ENCODE results near the gene SREK1IP1.
A peak's percentile ranks its signal among the peaks of the same experiment; 100 is the strongest.

The SREK1IP1 gene

GRCh38 chr5:64768358-64769312 lies at the start of gene SREK1IP1, which contains the start of gene CWC27:
Gene SREK1IP1, minus strand, starts transcription at chr5:64768691. Its CDS starts 174 bp downstream, at chr5:64768517.
Gene CWC27, plus strand, starts transcription at chr5:64768930. Its CDS starts 217 bp downstream, at chr5:64769147.
- DNase-seq = peak; percentile 85
- in situ Hi-C loops (cut with HindIII; ENCODE audit: low pct_ligation_motif_present, low pct_unique_long_range_greater_than_20kb, low sequenced_read_pairs) = no loop called here

DNA sequence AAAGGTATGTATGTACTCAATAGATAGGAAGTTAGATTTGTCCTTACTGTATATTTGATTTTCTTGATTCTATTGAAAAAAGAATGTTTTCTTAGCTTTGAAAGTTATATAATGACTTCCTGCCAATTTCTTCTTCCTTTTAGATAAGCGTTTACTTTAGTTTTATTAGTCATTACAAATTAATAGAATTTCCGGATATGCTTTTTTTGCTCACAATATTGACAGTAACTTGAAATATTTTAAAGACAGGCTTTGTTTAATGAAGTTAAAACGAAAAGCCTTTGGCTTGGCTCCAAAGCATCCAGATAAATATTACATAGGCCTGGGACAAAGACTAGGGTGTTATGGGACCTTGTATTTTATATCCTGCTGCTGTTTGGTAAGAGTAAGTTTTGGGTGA lies 49.8 kb upstream of the SREK1IP1 start:
- in situ Hi-C loops (cut with HindIII; ENCODE audit: low pct_ligation_motif_present, low pct_unique_long_range_greater_than_20kb, low sequenced_read_pairs) = loop anchor here (25.0 kb wide), 1 partner anchor 669 kb away; the partner anchor contains the start of gene ADAMTS6
- no peak for DNase-seq

- in situ Hi-C loops (cut with HindIII; ENCODE audit: low pct_ligation_motif_present, low pct_unique_long_range_greater_than_20kb, low sequenced_read_pairs) = loop anchor here (25.0 kb wide), 1 partner anchor 673 kb away; the partner anchor contains the start of gene ADAMTS6
- DNase-seq = no peak
Observed at GRCh38 chr5:64814073-64814472, 45.6 kb upstream of the SREK1IP1 start.

DNA sequence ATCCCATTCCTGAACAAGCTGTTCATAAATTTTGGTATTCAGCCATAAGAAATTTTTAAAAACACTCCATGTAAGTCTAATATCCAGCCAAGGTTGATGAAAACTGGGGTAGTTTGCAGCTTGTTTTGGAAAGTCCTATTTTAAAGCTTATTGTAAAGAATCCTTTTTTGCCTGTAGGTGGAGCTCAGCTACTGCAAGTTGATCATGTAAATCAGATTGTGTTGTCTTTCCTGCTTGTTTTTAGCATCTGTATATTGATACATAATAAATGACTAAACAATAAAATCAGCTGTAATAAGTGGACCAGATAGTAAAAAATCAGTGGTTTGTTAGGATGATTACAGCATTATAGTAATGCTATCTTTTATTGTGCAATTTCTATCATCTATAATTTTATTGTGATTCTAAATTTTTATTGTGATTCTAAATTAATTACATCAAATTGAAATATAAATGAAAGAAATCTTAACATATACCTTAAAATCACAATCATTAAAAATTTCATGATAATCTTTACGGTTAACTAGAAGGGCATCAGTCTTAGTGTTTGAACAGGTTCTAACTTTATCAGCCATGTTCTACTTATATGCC lies 42.7 kb upstream of the SREK1IP1 start:
- peak; percentile 57 for DNase-seq
- in situ Hi-C loops (cut with HindIII; ENCODE audit: low pct_ligation_motif_present, low pct_unique_long_range_greater_than_20kb, low sequenced_read_pairs) = loop anchor here (25.0 kb wide), 1 partner anchor 676 kb away; the partner anchor contains the start of gene ADAMTS6

DNA sequence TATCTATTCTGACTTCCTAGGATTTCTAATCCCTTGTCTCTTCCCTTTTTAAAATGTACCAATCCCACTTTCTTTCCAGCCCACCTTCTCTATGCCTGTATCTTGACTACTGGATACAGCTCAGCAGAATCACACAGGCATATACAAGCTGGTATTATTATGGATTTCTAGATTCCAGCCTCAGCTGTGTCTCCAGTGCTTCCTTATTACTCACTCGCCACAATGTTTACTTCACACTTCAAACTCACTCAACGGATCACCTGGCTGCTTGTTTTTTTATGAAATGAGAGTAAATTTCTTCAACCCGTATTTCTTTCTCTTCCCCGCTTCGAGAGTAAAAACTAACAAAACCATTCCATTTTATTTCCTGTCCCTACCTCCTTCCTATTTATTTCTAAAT lies 39.0 kb upstream of the SREK1IP1 start:
- in situ Hi-C loops (cut with HindIII; ENCODE audit: low pct_ligation_motif_present, low pct_unique_long_range_greater_than_20kb, low sequenced_read_pairs) = loop anchor here (25.0 kb wide), 1 partner anchor 680 kb away; the partner anchor contains the start of gene ADAMTS6

GRCh38 chr5:64806537-64806936 lies 38.0 kb upstream of the SREK1IP1 start:
- in situ Hi-C loops (cut with HindIII; ENCODE audit: low pct_ligation_motif_present, low pct_unique_long_range_greater_than_20kb, low sequenced_read_pairs) = loop anchor here (25.0 kb wide), 1 partner anchor 681 kb away; the partner anchor contains the start of gene ADAMTS6
- no peak for DNase-seq

More for the DNA sequence above, 39.0 kb upstream of the SREK1IP1 start:
- DNase-seq = no peak

DNA sequence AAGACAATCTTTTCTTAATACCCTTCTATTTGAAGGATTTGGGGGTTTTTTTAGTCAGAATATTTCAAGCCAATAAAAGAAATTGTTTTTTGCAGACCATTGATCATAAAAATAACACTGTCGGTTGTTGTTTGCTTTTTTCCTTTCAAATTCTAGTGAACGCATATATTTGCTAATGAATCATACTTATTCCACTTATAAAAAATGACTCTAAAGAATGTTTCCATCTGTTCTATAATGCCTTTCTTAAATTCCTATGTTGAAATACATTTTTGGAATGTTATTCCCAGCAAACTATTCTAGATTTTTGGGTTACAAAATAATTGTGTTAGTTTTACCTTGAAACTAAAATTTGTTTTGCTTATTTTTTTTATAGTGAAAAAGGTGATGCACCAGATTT lies 32.4 kb upstream of the SREK1IP1 start:
- DNase-seq = no peak
- in situ Hi-C loops (cut with HindIII; ENCODE audit: low pct_ligation_motif_present, low pct_unique_long_range_greater_than_20kb, low sequenced_read_pairs) = loop anchor here (25.0 kb wide), 1 partner anchor 686 kb away; the partner anchor contains the start of gene ADAMTS6

- in situ Hi-C loops (cut with HindIII; ENCODE audit: low pct_ligation_motif_present, low pct_unique_long_range_greater_than_20kb, low sequenced_read_pairs) = no loop called here
- no peak for DNase-seq
Observed at GRCh38 chr5:64796301-64796700, 27.8 kb upstream of the SREK1IP1 start.

- in situ Hi-C loops (cut with HindIII; ENCODE audit: low pct_ligation_motif_present, low pct_unique_long_range_greater_than_20kb, low sequenced_read_pairs) = no loop called here
- DNase-seq = no peak
Observed at GRCh38 chr5:64794053-64794770, 25.7 kb upstream of the SREK1IP1 start.

GRCh38 chr5:64792469-64792868 lies 24.0 kb upstream of the SREK1IP1 start:
- in situ Hi-C loops (cut with HindIII; ENCODE audit: low pct_ligation_motif_present, low pct_unique_long_range_greater_than_20kb, low sequenced_read_pairs) = no loop called here
- DNase-seq = peak; percentile 4

DNA sequence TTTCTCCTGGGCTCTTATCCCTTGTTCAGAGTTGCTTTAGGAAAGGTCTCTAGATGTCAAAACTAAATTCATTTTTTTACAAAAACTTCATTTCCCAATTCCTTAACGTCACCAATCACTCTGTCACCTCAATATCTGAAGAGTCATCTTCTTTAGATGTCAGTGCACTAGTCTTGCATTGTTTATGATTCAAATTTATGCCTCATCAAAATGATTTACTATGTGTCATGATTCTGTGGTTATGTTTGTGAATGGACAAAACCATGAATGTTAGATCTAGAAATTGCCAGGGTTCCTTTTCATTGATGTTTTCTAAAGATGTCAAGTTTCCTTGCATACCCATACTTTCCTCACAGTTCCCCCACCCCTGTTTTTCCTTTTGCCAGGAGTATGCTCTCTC lies 21.7 kb upstream of the SREK1IP1 start:
- in situ Hi-C loops (cut with HindIII; ENCODE audit: low pct_ligation_motif_present, low pct_unique_long_range_greater_than_20kb, low sequenced_read_pairs) = no loop called here
- no peak for DNase-seq

DNA sequence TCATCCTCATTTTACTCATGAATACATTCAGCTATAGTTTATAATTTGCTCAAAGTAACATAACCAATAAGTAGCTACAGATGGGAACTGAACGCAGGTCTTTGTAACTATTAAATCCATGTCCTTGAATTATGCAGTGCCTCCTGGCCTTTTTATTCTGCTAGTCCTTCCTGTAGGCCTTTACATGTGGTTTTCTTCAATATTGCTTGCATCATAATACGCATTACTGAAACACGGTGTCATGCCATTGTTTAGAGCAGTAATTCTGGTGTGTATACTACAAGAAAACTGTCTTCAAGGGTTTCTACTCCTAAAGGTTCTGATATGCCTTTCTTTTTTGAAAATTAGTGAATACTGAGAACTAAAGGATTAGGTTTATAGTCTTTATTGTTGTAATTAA lies 21.0 kb upstream of the SREK1IP1 start:
- DNase-seq = no peak
- in situ Hi-C loops (cut with HindIII; ENCODE audit: low pct_ligation_motif_present, low pct_unique_long_range_greater_than_20kb, low sequenced_read_pairs) = no loop called here

GRCh38 chr5:64788156-64788555 lies 19.7 kb upstream of the SREK1IP1 start:
- in situ Hi-C loops (cut with HindIII; ENCODE audit: low pct_ligation_motif_present, low pct_unique_long_range_greater_than_20kb, low sequenced_read_pairs) = no loop called here
- DNase-seq = no peak

- in situ Hi-C loops (cut with HindIII; ENCODE audit: low pct_ligation_motif_present, low pct_unique_long_range_greater_than_20kb, low sequenced_read_pairs) = no loop called here
- DNase-seq = no peak
Observed at GRCh38 chr5:64786372-64786771, 17.9 kb upstream of the SREK1IP1 start.

DNA sequence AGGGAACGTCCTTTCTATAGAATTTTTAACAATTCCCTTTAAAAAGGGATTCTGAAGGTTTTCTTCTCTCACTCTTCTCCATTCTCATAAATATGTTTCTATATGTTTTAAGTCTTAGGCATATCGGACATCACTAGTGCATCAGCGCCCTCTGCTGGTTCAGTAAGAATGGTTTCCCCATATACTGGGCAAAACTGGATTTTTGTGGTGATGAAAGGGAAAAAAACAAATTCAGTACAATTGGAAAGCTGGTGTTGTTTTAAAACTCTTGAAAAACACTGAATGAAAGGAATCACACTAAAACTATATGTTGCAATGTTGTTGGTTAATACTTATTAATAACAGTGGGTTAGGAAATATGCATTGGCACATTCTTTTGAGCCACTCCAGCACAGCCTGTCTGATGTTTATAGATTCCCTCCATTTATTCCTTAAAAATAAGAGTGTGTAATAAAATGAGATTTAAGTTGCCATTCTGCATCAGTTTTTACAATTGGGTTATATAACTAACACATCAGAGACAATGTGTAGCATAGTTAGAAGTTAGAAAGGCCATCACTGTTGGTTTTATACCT lies 16.0 kb upstream of the SREK1IP1 start:
- peak; percentile 68 for DNase-seq
- in situ Hi-C loops (cut with HindIII; ENCODE audit: low pct_ligation_motif_present, low pct_unique_long_range_greater_than_20kb, low sequenced_read_pairs) = no loop called here

GRCh38 chr5:64775291-64775690 lies 6.8 kb upstream of the SREK1IP1 start:
- in situ Hi-C loops (cut with HindIII; ENCODE audit: low pct_ligation_motif_present, low pct_unique_long_range_greater_than_20kb, low sequenced_read_pairs) = no loop called here
- no peak for DNase-seq

DNA sequence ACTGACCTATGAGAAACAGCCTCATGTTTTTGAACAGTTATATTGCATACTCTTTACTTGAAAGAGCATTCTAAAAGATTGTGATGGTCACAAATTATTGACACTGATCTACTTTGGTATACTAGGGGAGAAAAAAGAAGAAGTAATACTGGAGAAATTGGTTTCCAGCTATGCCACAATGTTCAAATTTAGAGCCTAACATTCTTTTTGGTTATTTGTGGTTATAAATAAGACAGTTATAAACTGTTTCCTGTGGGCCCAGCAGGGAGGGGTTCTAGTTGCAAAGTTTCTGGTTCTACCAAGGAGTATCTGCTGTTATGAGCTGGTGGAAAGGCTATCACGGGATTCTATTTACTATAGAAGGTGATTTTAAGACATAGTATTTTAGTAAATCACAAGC lies 5.0 kb upstream of the SREK1IP1 start:
- in situ Hi-C loops (cut with HindIII; ENCODE audit: low pct_ligation_motif_present, low pct_unique_long_range_greater_than_20kb, low sequenced_read_pairs) = no loop called here

DNA sequence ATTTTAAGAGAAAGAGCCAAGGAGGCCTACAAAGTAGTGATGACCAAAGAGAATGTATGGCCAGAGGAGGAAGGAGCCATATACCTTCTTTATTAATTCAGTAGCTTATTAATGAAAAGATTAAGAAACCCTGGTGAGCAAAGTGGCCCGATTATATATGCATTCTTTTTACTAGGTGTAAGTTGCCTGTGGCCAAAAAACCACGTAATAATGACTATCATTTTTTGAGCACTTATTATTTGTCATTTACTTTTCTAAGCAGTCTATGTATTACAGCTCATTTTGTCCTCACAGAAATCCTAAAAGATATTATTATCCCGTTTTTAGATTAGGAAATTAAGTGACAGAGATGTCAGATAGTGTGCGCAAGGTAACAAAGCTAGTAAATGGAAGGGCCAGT lies 3.2 kb upstream of the SREK1IP1 start:
- in situ Hi-C loops (cut with HindIII; ENCODE audit: low pct_ligation_motif_present, low pct_unique_long_range_greater_than_20kb, low sequenced_read_pairs) = no loop called here
- no peak for DNase-seq

More for the DNA sequence above, 5.0 kb upstream of the SREK1IP1 start:
- no peak for DNase-seq
